Subcutaneous abdominal adipose tissue (tissue), 5 donors: Measurements from ENCODE around the gene NOCT.
A peak's percentile ranks its signal among the peaks of the same experiment; 100 is the strongest.

Experiments used
- H3K27ac ChIP-seq: one replicate; pipeline ENCODE4 v1.7.0; 2013; ENCODE audit warnings: low read depth, mild to moderate bottlenecking, inconsistent platforms, low read length, moderate library complexity
- H3K27me3 ChIP-seq, 5 donors: one replicate each; pipeline ENCODE4 v1.7.0; 2013; ENCODE audit warnings: low read length in 5 of 5, inconsistent platforms in 1 of 5; ENCODE audit not compliant: control insufficient read depth in 5 of 5, insufficient read depth in 4 of 5
- H3K36me3 ChIP-seq, 5 donors: one replicate each; pipeline ENCODE4 v1.7.0; 2013; ENCODE audit warnings: low read length in 5 of 5; ENCODE audit not compliant: control insufficient read depth in 5 of 5, insufficient read depth in 5 of 5
- H3K4me1 ChIP-seq, 5 donors: one replicate each; pipeline ENCODE4 v1.7.0; 2013; ENCODE audit warnings: low read length in 5 of 5, mild to moderate bottlenecking in 3 of 5, moderate library complexity in 1 of 5; ENCODE audit not compliant: control insufficient read depth in 5 of 5, insufficient read depth in 5 of 5
- H3K4me3 ChIP-seq, 5 donors: one replicate each; pipeline ENCODE4 v1.7.0; 2013; ENCODE audit warnings: low read length in 5 of 5, low read depth in 1 of 5
- H3K9ac ChIP-seq, 5 donors: one replicate each; pipeline ENCODE4 v1.7.0; 2013; ENCODE audit warnings: low read length in 5 of 5, mild to moderate bottlenecking in 4 of 5, moderate library complexity in 3 of 5
- H3K9me3 ChIP-seq, 5 donors: one replicate each; pipeline ENCODE4 v1.7.0; 2013; ENCODE audit warnings: low read length in 5 of 5; ENCODE audit not compliant: control insufficient read depth in 5 of 5
- donor health status: healthy.
- donor health status: healthy.
- donor health status: healthy.
- donor health status: healthy.
- donor health status: healthy.

Gene NOCT

GRCh38 chr4:139015269-139015947 lies at the start of gene NOCT:
NOCT (plus strand) TSS chr4:139015781; CDS start chr4:139015982, 201 bp downstream.
- H3K4me1 ChIP-seq: peaks cover 8 to 47% (median 38%) of the 10 kb centered on the region in 5 donors
- H3K36me3 ChIP-seq: peaks cover 0 to 4% (median 0%) of the 10 kb centered on the region in 5 donors
- peak within 1 kb of the TSS; percentile 94 for H3K27ac ChIP-seq
- no peaks in the 10 kb centered on the region for H3K27me3 ChIP-seq
- H3K9me3 ChIP-seq: no peaks in the 10 kb centered on the region
- peak within 1 kb of the TSS; percentile 81 to 97 (median 95) for H3K4me3 ChIP-seq
- peak within 1 kb of the TSS; percentile 85 to 98 (median 89) for H3K9ac ChIP-seq

- Histone ChIP-seq H3K9ac (no peak overlapping the region), H3K36me3 (no peaks in the 10 kb centered on the region), H3K27me3 (no peaks in the 10 kb centered on the region), H3K4me1 (no peaks in the 10 kb centered on the region), H3K27ac (no peak overlapping the region), H3K4me3 (no peak overlapping the region), H3K9me3 (no peaks in the 10 kb centered on the region)
Observed at GRCh38 chr4:138967313-138967712, 48.3 kb upstream of the NOCT start.

- H3K4me1 ChIP-seq: peaks cover 2 to 25% (median 13%) of the 10 kb centered on the region in 5 donors
- peak overlapping the region in 2 of 5 donors; percentile 28 to 33 for H3K4me3 ChIP-seq
- no peaks in the 10 kb centered on the region for H3K9me3 ChIP-seq
- peak overlapping the region in 2 of 5 donors; percentile 47 to 69 for H3K9ac ChIP-seq
- peak overlapping the region; percentile 23 for H3K27ac ChIP-seq
- H3K36me3 ChIP-seq: no peaks in the 10 kb centered on the region
- no peaks in the 10 kb centered on the region for H3K27me3 ChIP-seq
Observed at GRCh38 chr4:138972956-138973801, 42.4 kb upstream of the NOCT start.

- Histone ChIP-seq H3K9me3 (no peaks in the 10 kb centered on the region), H3K4me1 (peaks cover 2 to 37% (median 19%) of the 10 kb centered on the region in 5 donors), H3K27me3 (no peaks in the 10 kb centered on the region), H3K27ac (no peak overlapping the region), H3K4me3 (no peak overlapping the region), H3K36me3 (no peaks in the 10 kb centered on the region), H3K9ac (no peak overlapping the region)
Observed at GRCh38 chr4:138975225-138975624, 40.4 kb upstream of the NOCT start.

GRCh38 chr4:138976526-138976925 lies 39.1 kb upstream of the NOCT start:
- H3K9ac ChIP-seq: no peak overlapping the region
- H3K4me3 ChIP-seq: no peak overlapping the region
- no peaks in the 10 kb centered on the region for H3K36me3 ChIP-seq
- H3K27me3 ChIP-seq: no peaks in the 10 kb centered on the region
- no peak overlapping the region for H3K27ac ChIP-seq
- H3K9me3 ChIP-seq: no peaks in the 10 kb centered on the region
- peaks cover 2 to 45% (median 23%) of the 10 kb centered on the region in 5 donors for H3K4me1 ChIP-seq

- H3K27me3 ChIP-seq: peaks cover 0 to 3% (median 0%) of the 10 kb centered on the region in 5 donors
- H3K9me3 ChIP-seq: peaks cover 0 to 2% (median 0%) of the 10 kb centered on the region in 5 donors
- peaks cover 9 to 49% (median 25%) of the 10 kb centered on the region in 5 donors for H3K4me1 ChIP-seq
- no peak overlapping the region for H3K4me3 ChIP-seq
- H3K27ac ChIP-seq: peak overlapping the region; percentile 11
- peak overlapping the region in 1 of 5 donors; percentile 28 for H3K9ac ChIP-seq
- no peaks in the 10 kb centered on the region for H3K36me3 ChIP-seq
Observed at GRCh38 chr4:138977524-138977923, 38.1 kb upstream of the NOCT start.

GRCh38 chr4:138978028-138978585 lies 37.5 kb upstream of the NOCT start:
- peaks cover 13 to 49% (median 28%) of the 10 kb centered on the region in 5 donors for H3K4me1 ChIP-seq
- H3K36me3 ChIP-seq: no peaks in the 10 kb centered on the region
- peaks cover 0 to 2% (median 0%) of the 10 kb centered on the region in 5 donors for H3K9me3 ChIP-seq
- H3K27me3 ChIP-seq: peaks cover 0 to 3% (median 0%) of the 10 kb centered on the region in 5 donors
- H3K27ac ChIP-seq: peak overlapping the region; percentile 66
- no peak overlapping the region for H3K9ac ChIP-seq
- H3K4me3 ChIP-seq: no peak overlapping the region

- peaks cover 0 to 2% (median 0%) of the 10 kb centered on the region in 5 donors for H3K9me3 ChIP-seq
- H3K27ac ChIP-seq: peak overlapping the region; percentile 66
- peaks cover 13 to 46% (median 23%) of the 10 kb centered on the region in 5 donors for H3K4me1 ChIP-seq
- H3K4me3 ChIP-seq: no peak overlapping the region
- H3K27me3 ChIP-seq: peaks cover 0 to 3% (median 0%) of the 10 kb centered on the region in 5 donors
- H3K9ac ChIP-seq: no peak overlapping the region
- no peaks in the 10 kb centered on the region for H3K36me3 ChIP-seq
Observed at GRCh38 chr4:138978600-138978999, 37.0 kb upstream of the NOCT start.

- peaks cover 12 to 42% (median 21%) of the 10 kb centered on the region in 5 donors for H3K4me1 ChIP-seq
- peaks cover 0 to 3% (median 0%) of the 10 kb centered on the region in 5 donors for H3K27me3 ChIP-seq
- no peak overlapping the region for H3K4me3 ChIP-seq
- H3K36me3 ChIP-seq: no peaks in the 10 kb centered on the region
- H3K9me3 ChIP-seq: peaks cover 0 to 2% (median 0%) of the 10 kb centered on the region in 5 donors
- H3K27ac ChIP-seq: no peak overlapping the region
- H3K9ac ChIP-seq: no peak overlapping the region
Observed at GRCh38 chr4:138979742-138980141, 35.8 kb upstream of the NOCT start.
